Upper lobe of left lung (tissue), 6 donors: ENCODE data around the gene LPIN1. TPM values are rescaled to one million over a fixed set of nuclear protein-coding genes. Genes with fewer than 3 reads are reported as not detected.

Experiments used
- ATAC-seq, 2 donors: fragments of 200-7000 bp; cut with Tn5 transposase; one replicate each; pipeline ENCODE4 v1.9.1; 2022; ENCODE audit warnings: mild to moderate bottlenecking in 2 of 2, moderate library complexity in 2 of 2; ENCODE audit not compliant: low FRiP score in 2 of 2
- DNase-seq, 2 donors: peaks; one replicate each; pipeline ENCODE4 v3.0.0-alpha.2; 2019 to 2020
- H3K27ac ChIP-seq, 4 donors: fragments of 200-600 bp; sonication (generic); one replicate each; pipeline ENCODE4 v1.5.1; 2016 to 2019
- H3K27me3 ChIP-seq, 4 donors: fragments of 200-600 bp; sonication (generic); one replicate each; pipeline ENCODE4 v1.5.1; 2017 to 2019
- H3K36me3 ChIP-seq, 4 donors: fragments of 200-600 bp; sonication (generic); one replicate each; pipeline ENCODE4 v1.5.1; 2016 to 2019
- H3K4me1 ChIP-seq, 4 donors: fragments of 200-600 bp; sonication (generic); one replicate each; pipeline ENCODE4 v1.5.1; 2018 to 2019
- H3K4me3 ChIP-seq, 4 donors: fragments of 200-600 bp; sonication (generic); one replicate each; pipeline ENCODE4 v1.5.1; 2017 to 2019; ENCODE audit warnings: mild to moderate bottlenecking in 2 of 4, moderate library complexity in 1 of 4
- H3K9me3 ChIP-seq, 4 donors: fragments of 200-600 bp; sonication (generic); one replicate each; pipeline ENCODE4 v1.5.1; 2018 to 2019
- CTCF ChIP-seq, 6 experiments: fragments of 450-650 bp in 4 of 6; fragments of 200-600 bp in 2 of 6; sonication (generic) in 2 of 6; IDR thresholded peaks; one replicate each; pipeline ENCODE4 v1.5.1; 2016 to 2019; ENCODE audit warnings: antibody characterized with exemption in 6 of 6
- EP300 ChIP-seq, 4 donors: sonication (generic); formaldehyde crosslinking; IDR thresholded peaks; one replicate each; pipeline ENCODE4 v1.5.1; 2017; ENCODE audit warnings: antibody characterized with exemption in 4 of 4, control low read depth in 2 of 4
- POLR2A ChIP-seq, 4 donors: fragments of 450-650 bp; IDR thresholded peaks; one replicate each; pipeline ENCODE4 v1.5.1; 2016 to 2017; ENCODE audit warnings: antibody characterized with exemption in 4 of 4, mild to moderate bottlenecking in 2 of 4
- POLR2AphosphoS5 ChIP-seq, 2 donors: sonication (generic); formaldehyde crosslinking; IDR thresholded peaks; one replicate each; pipeline ENCODE4 v1.5.1; 2017; ENCODE audit warnings: antibody characterized with exemption in 2 of 2
- WGBS, 2 donors: methylation state at CpG; one replicate each; pipeline ENCODE4 v1.1.5; 2017 to 2018; 5-methylcytosine and 5-hydroxymethylcytosine counted together
- total RNA-seq, 6 donors: library from RNA; depleted of rRNA in 4 of 6; stranded (reverse); fragments of >200 nt in 4 of 6; gene quantifications; one replicate each; pipeline versions ENCODE4 v1.1.0 to v1.2.1, GENCODE V29; 2016 to 2021
- donor health status: DM: no; HTN: no; CAD: no; lungs with moderate emphysema.
- donor health status: DM: no; HTN: yes; CAD: no; lungs with severe emphysema.

LPIN1 gene
- total RNA-seq, 6 donors from 2014 or later = 45.9 to 87.0 (median 54.2) TPM

- peaks cover 0 to 6% (median 3%) of the 10 kb centered on the region in 4 donors for H3K4me1 ChIP-seq
- WGBS, 2 donors = 62 to 81% methylated on average over 7 of the region's 7 CpGs
- no peaks in the 10 kb centered on the region for H3K9me3 ChIP-seq
- peaks cover 5 to 72% (median 51%) of the 10 kb centered on the region in 4 donors for H3K36me3 ChIP-seq
- ATAC-seq (no peak), DNase-seq (no peak)
- TF ChIP-seq EP300 (IDR thresholded peaks at IDR 0.05) (no peak), POLR2A (IDR thresholded peaks at IDR 0.05) (no peak)
- H3K27ac ChIP-seq = no peak overlapping the region
- H3K4me3 ChIP-seq = no peak overlapping the region
- H3K27me3 ChIP-seq = no peaks in the 10 kb centered on the region
These were observed 21.3 kb downstream of the LPIN1 start for GRCh38 chr2:11767779-11768178.

GRCh38 chr2:11768946-11769345 lies 22.5 kb downstream of the LPIN1 start:
- no peaks in the 10 kb centered on the region for H3K9me3 ChIP-seq
- ATAC-seq (no peak), DNase-seq (no peak)
- 68 to 78% methylated on average over 3 of the region's 3 CpGs for WGBS, 2 donors
- H3K27me3 ChIP-seq = no peaks in the 10 kb centered on the region
- H3K36me3 ChIP-seq = peaks cover 5 to 80% (median 59%) of the 10 kb centered on the region in 4 donors
- no peak overlapping the region for H3K27ac ChIP-seq
- TF ChIP-seq POLR2AphosphoS5 (IDR thresholded peaks at IDR 0.05) (no peak), EP300 (IDR thresholded peaks at IDR 0.05) (no peak), CTCF (IDR thresholded peaks at IDR 0.05) (no peak), POLR2A (IDR thresholded peaks at IDR 0.05) (no peak)
- peaks cover 0 to 6% (median 3%) of the 10 kb centered on the region in 4 donors for H3K4me1 ChIP-seq
- no peak overlapping the region for H3K4me3 ChIP-seq

GRCh38 chr2:11769516-11769915 lies 23.1 kb downstream of the LPIN1 start:
- peaks cover 8 to 86% (median 63%) of the 10 kb centered on the region in 4 donors for H3K36me3 ChIP-seq
- ATAC-seq = no peak

GRCh38 chr2:11770531-11771188 lies 24.2 kb downstream of the LPIN1 start:
- H3K27me3 ChIP-seq = no peaks in the 10 kb centered on the region
- ATAC-seq = no peak
- TF ChIP-seq EP300 (IDR thresholded peaks at IDR 0.05) = no peak
- TF ChIP-seq POLR2A (IDR thresholded peaks at IDR 0.05) = no peak
- no peak for TF ChIP-seq CTCF (IDR thresholded peaks at IDR 0.05)
- TF ChIP-seq POLR2AphosphoS5 (IDR thresholded peaks at IDR 0.05) = no peak
- 82 to 85% methylated on average over 6 of the region's 6 CpGs for WGBS, 2 donors
- no peak overlapping the region for H3K4me3 ChIP-seq
- DNase-seq = no peak
- no peaks in the 10 kb centered on the region for H3K9me3 ChIP-seq
- H3K4me1 ChIP-seq = no peaks in the 10 kb centered on the region
- peaks cover 8 to 84% (median 62%) of the 10 kb centered on the region in 4 donors for H3K36me3 ChIP-seq
- no peak overlapping the region for H3K27ac ChIP-seq

More at GRCh38 chr2:11769516-11769915, 23.1 kb downstream of the LPIN1 start:
- H3K27ac ChIP-seq = no peak overlapping the region
- WGBS, 2 donors = 44 to 49% methylated on average over 3 of the region's 3 CpGs
- H3K27me3 ChIP-seq = no peaks in the 10 kb centered on the region
- H3K9me3 ChIP-seq = no peaks in the 10 kb centered on the region
- TF ChIP-seq EP300 (IDR thresholded peaks at IDR 0.05) = no peak
- no peak for TF ChIP-seq CTCF (IDR thresholded peaks at IDR 0.05)
- no peak for DNase-seq
- no peak overlapping the region for H3K4me3 ChIP-seq
- H3K4me1 ChIP-seq = peaks cover 0 to 3% (median under 1%) of the 10 kb centered on the region in 4 donors

GRCh38 chr2:11771971-11772615 lies 25.7 kb downstream of the LPIN1 start:
- no peak for ATAC-seq
- Histone ChIP-seq H3K36me3 (peaks cover 8 to 70% (median 51%) of the 10 kb centered on the region in 4 donors), H3K9me3 (no peaks in the 10 kb centered on the region), H3K4me3 (no peak overlapping the region), H3K27ac (no peak overlapping the region), H3K27me3 (no peaks in the 10 kb centered on the region), H3K4me1 (no peaks in the 10 kb centered on the region)
- no peak for TF ChIP-seq EP300 (IDR thresholded peaks at IDR 0.05)
- no peak for DNase-seq
- 87 to 91% methylated on average over 8 of the region's 8 CpGs for WGBS, 2 donors
